Thoracic aorta (tissue), 2 donors: Measurements from ENCODE around the gene KLHDC7B. TPM values are rescaled to one million over a fixed set of nuclear protein-coding genes. Genes with fewer than 3 reads are reported as not detected.

Experiments used
- ATAC-seq: fragments of 150-250 bp; one replicate; pipeline ENCODE4 v1.8.0; 2017; ENCODE audit warnings: low read depth; ENCODE audit not compliant: insufficient number of reproducible peaks, low FRiP score
- DNase-seq: peaks from one replicate; pipeline ENCODE4 v3.0.0-alpha.2; 2020; ENCODE audit warnings: low spot score
- H3K27ac ChIP-seq, 2 donors: fragments of 200-600 bp; sonication (generic); 1 replicate in 1 of 2; 2 replicates in 1 of 2; pipeline ENCODE4 v1.5.1; 2016; ENCODE audit warnings: mild to moderate bottlenecking in 2 of 2, moderate library complexity in 2 of 2
- H3K27me3 ChIP-seq: fragments of 200-600 bp; sonication (generic); replicated peaks from 2 replicates; pipeline ENCODE4 v1.6.0; 2016; ENCODE audit warnings: mild to moderate bottlenecking; ENCODE audit not compliant: insufficient read depth
- H3K36me3 ChIP-seq: fragments of 200-600 bp; sonication (generic); one replicate; pipeline ENCODE4 v1.5.1; 2016
- H3K4me1 ChIP-seq, 2 donors: fragments of 200-600 bp; sonication (generic); 1 replicate in 1 of 2; 2 replicates in 1 of 2; pipeline versions ENCODE4 v1.5.1 to v1.6.0; 2016; ENCODE audit warnings: low read depth in 2 of 2, mild to moderate bottlenecking in 1 of 2; ENCODE audit not compliant: control insufficient read depth in 1 of 2
- H3K4me3 ChIP-seq: fragments of 200-600 bp; sonication (generic); 2 replicates; pipeline ENCODE4 v1.5.1; 2016; ENCODE audit warnings: mild to moderate bottlenecking
- H3K9me3 ChIP-seq: fragments of 200-600 bp; sonication (generic); 2 replicates; pipeline ENCODE4 v1.5.1; 2016
- CTCF ChIP-seq: fragments of 200-600 bp; sonication (generic); IDR thresholded peaks from one replicate; pipeline ENCODE4 v1.5.1; 2019; ENCODE audit warnings: antibody characterized with exemption
- total RNA-seq, 2 donors: library from RNA; depleted of rRNA; stranded (reverse); fragments of >200 nt; gene quantifications; one replicate each; pipeline versions ENCODE4 v1.1.0 to v1.2.3, GENCODE V29; 2016

KLHDC7B gene
- total RNA-seq, 2 donors from 2014 or later, result not detected

- H3K9me3 ChIP-seq, result no peaks in the 10 kb centered on the region
- no peak for DNase-seq
- H3K4me1 ChIP-seq, result peaks cover 15 to 29% of the 10 kb centered on the region in 2 donors
- H3K36me3 ChIP-seq, result peaks cover 24% of the 10 kb centered on the region
- no peak overlapping the region for H3K27ac ChIP-seq
- H3K27me3 ChIP-seq, result no peaks in the 10 kb centered on the region
- H3K4me3 ChIP-seq, result peak overlapping the region; percentile 100
- ATAC-seq, result no peak
- no peak for TF ChIP-seq CTCF
These were observed 39.7 kb upstream of the KLHDC7B start for GRCh38 chr22:50505776-50506610.

GRCh38 chr22:50506611-50507420, 38.9 kb upstream of the KLHDC7B start:
- no peak for TF ChIP-seq CTCF
- Histone ChIP-seq H3K9me3 (no peaks in the 10 kb centered on the region), H3K36me3 (peaks cover 24% of the 10 kb centered on the region), H3K27ac (peak overlapping the region; percentile 79), H3K4me1 (peaks cover 15 to 29% of the 10 kb centered on the region in 2 donors), H3K4me3 (peak overlapping the region; percentile 100), H3K27me3 (no peaks in the 10 kb centered on the region)
- no peak for ATAC-seq
- DNase-seq, result no peak

- TF ChIP-seq CTCF, result no peak
- H3K27ac ChIP-seq, result peak within 1 kb of the TSS; percentile 82 to 89
- peak within 1 kb of the TSS; percentile 100 for H3K4me3 ChIP-seq
- no peak for DNase-seq
- H3K4me1 ChIP-seq, result peaks cover 15 to 29% of the 10 kb centered on the region in 2 donors
- no peaks in the 10 kb centered on the region for H3K9me3 ChIP-seq
- peaks cover 22% of the 10 kb centered on the region for H3K36me3 ChIP-seq
- ATAC-seq, result peak; percentile 72
- H3K27me3 ChIP-seq, result no peaks in the 10 kb centered on the region
These were observed 38.2 kb upstream of the KLHDC7B start, which contains the start of gene LMF2 for GRCh38 chr22:50507421-50507990. Gene LMF2, minus strand, starts transcription at chr22:50507702. Its CDS starts 27 bp downstream, at chr22:50507675.

GRCh38 chr22:50507991-50508884, 37.5 kb upstream of the KLHDC7B start, which contains the start of gene NCAPH2:
Gene NCAPH2, plus strand, starts transcription at chr22:50508224. Its CDS starts 114 bp downstream, at chr22:50508338.
- TF ChIP-seq CTCF, result no peak
- no peaks in the 10 kb centered on the region for H3K27me3 ChIP-seq
- peak; percentile 86 for DNase-seq
- H3K9me3 ChIP-seq, result no peaks in the 10 kb centered on the region
- peaks cover 19% of the 10 kb centered on the region for H3K36me3 ChIP-seq
- peak; percentile 77 for ATAC-seq
- peak within 1 kb of the TSS; percentile 82 to 89 for H3K27ac ChIP-seq
- H3K4me3 ChIP-seq, result peak within 1 kb of the TSS; percentile 100
- peaks cover 15 to 29% of the 10 kb centered on the region in 2 donors for H3K4me1 ChIP-seq
